GM23248 (cell line): ENCODE measurements around the gene EFCAB6.

Source experiments
- EZH2 ChIP-seq: fragments of 200-600 bp; sonication (generic); IDR thresholded peaks from 2 replicates; pipeline ENCODE4 v1.6.1; 2018; ENCODE audit warnings: antibody characterized with exemption, mild to moderate bottlenecking; ENCODE audit not compliant: insufficient read depth, poor library complexity, severe bottlenecking
- EZH2phosphoT487 ChIP-seq: fragments of 200-600 bp; sonication (generic); IDR thresholded peaks from 2 replicates; pipeline ENCODE4 v1.6.1; 2018; ENCODE audit warnings: antibody characterized with exemption, moderate library complexity, mild to moderate bottlenecking, low read depth; ENCODE audit not compliant: insufficient read depth

DNA sequence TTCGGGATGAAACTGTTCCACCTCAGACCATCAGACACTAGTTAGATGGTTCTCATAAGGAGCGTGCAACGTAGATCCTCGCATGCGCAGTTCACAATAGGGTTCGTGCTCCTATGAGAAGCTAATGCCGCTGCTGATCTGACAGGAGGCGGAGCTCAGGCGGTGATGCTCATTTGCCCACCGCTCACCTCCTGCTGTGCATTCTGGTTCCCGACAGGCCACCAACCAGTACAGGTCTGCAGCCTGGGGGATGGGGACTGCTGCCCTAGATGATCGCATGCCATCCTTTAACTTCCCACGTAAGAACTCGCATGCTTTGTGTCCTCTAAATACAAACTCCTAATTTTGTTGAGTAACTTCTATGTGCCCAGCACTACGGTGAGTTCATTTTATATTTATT lies 62.6 kb downstream of the EFCAB6 start:
- TF ChIP-seq EZH2: no peak
- no peak for TF ChIP-seq EZH2phosphoT487
